ENCODE measurements around the gene POMGNT2. TPM values are rescaled to one million over a fixed set of nuclear protein-coding genes. Genes with fewer than 3 reads are reported as not detected.

The POMGNT2 gene
- total and polyA plus RNA-seq, 10 of the 15 experiments (the other 5 are each of a cell fraction or from before 2014, with no cell fraction given): 0.02 to 1.7 (median 0.17) TPM; not detected in 1

DNA sequence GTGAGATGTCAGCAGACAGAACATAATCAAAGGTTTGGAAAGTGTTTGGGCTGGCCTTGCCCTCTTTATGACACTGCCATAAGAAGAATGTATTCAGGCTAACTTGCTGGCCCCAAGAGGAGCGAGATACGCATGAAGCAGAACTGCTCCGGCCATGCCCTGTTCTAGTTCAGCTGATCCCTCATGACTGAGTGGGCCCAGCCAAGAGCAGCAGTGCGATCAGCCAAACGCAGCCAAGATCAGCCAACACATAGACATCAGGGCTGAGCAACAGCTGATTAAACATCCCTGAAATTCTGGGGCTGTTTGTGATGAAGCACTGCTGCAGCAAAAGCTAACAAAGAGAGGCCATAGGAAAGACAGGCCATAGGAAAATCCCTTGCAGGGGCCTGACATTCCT, 24.1 kb downstream of the POMGNT2 start:
- ATAC-seq (no peak), FAIRE-seq (no peak), DNase-seq (ENCODE audit: low read depth, low spot score) (no peak)
- intact Hi-C loops (cut with micrococcal nuclease; ENCODE audit: unreplicated experiment): no loop called here
- Histone ChIP-seq H4K20me1 (ENCODE audit: control insufficient read depth, insufficient read depth) (no peaks in the 10 kb centered on the region), H2AFZ (ENCODE audit: control insufficient read depth, low read depth, low read length) (no peak overlapping the region), H3K9me3 (replicated peaks; ENCODE audit: control insufficient read depth, insufficient read depth, low read length) (no peaks in the 10 kb centered on the region; the same call in 2 of the 3 replicates), H3K4me3 (no peak overlapping the region), H3K4me1 (ENCODE audit: control insufficient read depth, insufficient read depth, low read length) (no peaks in the 10 kb centered on the region), H3K27ac (ENCODE audit: control insufficient read depth, insufficient read depth) (no peak overlapping the region), H3K9ac (ENCODE audit: control insufficient read depth, insufficient read depth, low read length) (no peak overlapping the region), H3K27me3 (replicated peaks in 1 of 2; ENCODE audit: control insufficient read depth in 2 of 2, insufficient read depth in 2 of 2, low read length in 1 of 2) (no peaks in the 10 kb centered on the region), H3K79me2 (ENCODE audit: control insufficient read depth, insufficient read depth, low read length) (no peaks in the 10 kb centered on the region), H3K4me2 (ENCODE audit: control insufficient read depth, insufficient read depth) (no peak overlapping the region), H3K36me3 (ENCODE audit: control insufficient read depth in 2 of 2, insufficient read depth in 2 of 2, low read length in 1 of 2) (no peaks in the 10 kb centered on the region; a peak in 1 of 4 replicates)
- WGBS (ENCODE audit: insufficient coverage, insufficient replicate concordance, low lambda C conversion rate, missing lambda C conversion rate): 37% methylated on average over 5 of the region's 5 CpGs
- in situ Hi-C loops (cut with MboI): no loop called here
- TF ChIP-seq CEBPB (IDR thresholded peaks at IDR 0.05; ENCODE audit: borderline replicate concordance in 1 of 2, low read depth in 2 of 2, low read length in 2 of 2) (no peak), YY1 (IDR thresholded peaks at IDR 0.05; ENCODE audit: low read depth, low read length) (no peak), RFX5 (IDR thresholded peaks at IDR 0.05; ENCODE audit: low read depth, low read length) (no peak), SIN3A (IDR thresholded peaks at IDR 0.05; ENCODE audit: low read depth, low read length) (no peak), KLF5 (IDR thresholded peaks at IDR 0.05; ENCODE audit: partially characterized antibody) (no peak), NFYB (IDR thresholded peaks at IDR 0.05; ENCODE audit: insufficient read depth, low read depth, low read length) (no peak)
- TF ChIP-seq, protein P1, sequence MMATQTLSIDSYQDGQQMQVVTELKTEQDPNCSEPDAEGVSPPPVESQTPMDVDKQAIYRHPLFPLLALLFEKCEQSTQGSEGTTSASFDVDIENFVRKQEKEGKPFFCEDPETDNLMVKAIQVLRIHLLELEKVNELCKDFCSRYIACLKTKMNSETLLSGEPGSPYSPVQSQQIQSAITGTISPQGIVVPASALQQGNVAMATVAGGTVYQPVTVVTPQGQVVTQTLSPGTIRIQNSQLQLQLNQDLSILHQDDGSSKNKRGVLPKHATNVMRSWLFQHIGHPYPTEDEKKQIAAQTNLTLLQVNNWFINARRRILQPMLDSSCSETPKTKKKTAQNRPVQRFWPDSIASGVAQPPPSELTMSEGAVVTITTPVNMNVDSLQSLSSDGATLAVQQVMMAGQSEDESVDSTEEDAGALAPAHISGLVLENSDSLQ (IDR thresholded peaks at IDR 0.05): no peak
- TF ChIP-seq, protein P2, sequence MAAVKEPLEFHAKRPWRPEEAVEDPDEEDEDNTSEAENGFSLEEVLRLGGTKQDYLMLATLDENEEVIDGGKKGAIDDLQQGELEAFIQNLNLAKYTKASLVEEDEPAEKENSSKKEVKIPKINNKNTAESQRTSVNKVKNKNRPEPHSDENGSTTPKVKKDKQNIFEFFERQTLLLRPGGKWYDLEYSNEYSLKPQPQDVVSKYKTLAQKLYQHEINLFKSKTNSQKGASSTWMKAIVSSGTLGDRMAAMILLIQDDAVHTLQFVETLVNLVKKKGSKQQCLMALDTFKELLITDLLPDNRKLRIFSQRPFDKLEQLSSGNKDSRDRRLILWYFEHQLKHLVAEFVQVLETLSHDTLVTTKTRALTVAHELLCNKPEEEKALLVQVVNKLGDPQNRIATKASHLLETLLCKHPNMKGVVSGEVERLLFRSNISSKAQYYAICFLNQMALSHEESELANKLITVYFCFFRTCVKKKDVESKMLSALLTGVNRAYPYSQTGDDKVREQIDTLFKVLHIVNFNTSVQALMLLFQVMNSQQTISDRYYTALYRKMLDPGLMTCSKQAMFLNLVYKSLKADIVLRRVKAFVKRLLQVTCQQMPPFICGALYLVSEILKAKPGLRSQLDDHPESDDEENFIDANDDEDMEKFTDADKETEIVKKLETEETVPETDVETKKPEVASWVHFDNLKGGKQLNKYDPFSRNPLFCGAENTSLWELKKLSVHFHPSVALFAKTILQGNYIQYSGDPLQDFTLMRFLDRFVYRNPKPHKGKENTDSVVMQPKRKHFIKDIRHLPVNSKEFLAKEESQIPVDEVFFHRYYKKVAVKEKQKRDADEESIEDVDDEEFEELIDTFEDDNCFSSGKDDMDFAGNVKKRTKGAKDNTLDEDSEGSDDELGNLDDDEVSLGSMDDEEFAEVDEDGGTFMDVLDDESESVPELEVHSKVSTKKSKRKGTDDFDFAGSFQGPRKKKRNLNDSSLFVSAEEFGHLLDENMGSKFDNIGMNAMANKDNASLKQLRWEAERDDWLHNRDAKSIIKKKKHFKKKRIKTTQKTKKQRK (IDR thresholded peaks at IDR 0.05; ENCODE audit: low read depth, low read length): no peak
- SMC1A ChIA-PET (ENCODE audit: uncharacterized antibody, unreplicated experiment): no interaction called here
- CTCF ChIA-PET: interaction anchor here (1.3 kb wide), 1 partner anchor 10 kb away, joined by 3 read pairs; no protein-coding TSS in a partner anchor
- no TSS peak for BruUV-seq (replicated peaks)
- POLR2A ChIA-PET: no interaction called here
- RAD21 ChIA-PET (ENCODE audit: unreplicated experiment): no interaction called here
